ENCODE data around the gene HYLS1.
"Not testable (repeated sequence)": the region's sequence is repeated elsewhere in the genome, so short reads cannot be mapped to it uniquely, and the experiment has no call there.

Gene HYLS1

DNA sequence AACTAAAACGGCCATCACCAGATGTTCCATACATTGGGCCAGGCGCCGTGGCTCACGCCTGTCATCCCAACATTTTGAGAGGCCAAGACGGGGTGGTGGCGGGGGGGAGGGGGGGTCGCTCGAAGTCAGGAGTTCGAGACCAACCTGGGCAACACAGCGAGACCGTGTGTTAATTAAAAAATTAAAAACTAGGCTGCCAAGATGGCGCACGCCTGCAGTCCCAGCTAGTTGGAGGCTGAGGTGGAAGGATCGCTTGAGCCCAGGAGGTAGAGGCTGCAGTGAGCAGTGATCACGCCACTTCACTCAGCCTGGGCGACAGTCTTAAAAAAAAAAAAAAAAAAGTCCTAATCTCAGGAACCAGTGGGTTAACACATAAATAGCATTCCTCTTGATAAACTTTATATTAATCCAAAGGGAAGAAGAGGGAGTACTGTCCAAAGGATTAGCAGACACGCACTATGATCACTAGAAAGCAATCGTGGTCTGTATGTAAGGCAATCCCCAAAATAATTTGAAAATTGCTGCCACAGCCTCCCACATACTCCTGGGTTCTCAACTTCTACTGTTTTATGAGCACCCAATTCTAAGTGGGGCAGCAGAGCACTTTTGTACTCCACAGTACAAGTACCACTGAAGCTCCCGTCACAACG, 14.9 kb downstream of the HYLS1 start:
- H3K4me3 ChIP-seq (ENCODE audit: low read depth, low read length), result peak overlapping the region; percentile 70
- DNase-seq (ENCODE audit: low read depth), result no peak

DNA sequence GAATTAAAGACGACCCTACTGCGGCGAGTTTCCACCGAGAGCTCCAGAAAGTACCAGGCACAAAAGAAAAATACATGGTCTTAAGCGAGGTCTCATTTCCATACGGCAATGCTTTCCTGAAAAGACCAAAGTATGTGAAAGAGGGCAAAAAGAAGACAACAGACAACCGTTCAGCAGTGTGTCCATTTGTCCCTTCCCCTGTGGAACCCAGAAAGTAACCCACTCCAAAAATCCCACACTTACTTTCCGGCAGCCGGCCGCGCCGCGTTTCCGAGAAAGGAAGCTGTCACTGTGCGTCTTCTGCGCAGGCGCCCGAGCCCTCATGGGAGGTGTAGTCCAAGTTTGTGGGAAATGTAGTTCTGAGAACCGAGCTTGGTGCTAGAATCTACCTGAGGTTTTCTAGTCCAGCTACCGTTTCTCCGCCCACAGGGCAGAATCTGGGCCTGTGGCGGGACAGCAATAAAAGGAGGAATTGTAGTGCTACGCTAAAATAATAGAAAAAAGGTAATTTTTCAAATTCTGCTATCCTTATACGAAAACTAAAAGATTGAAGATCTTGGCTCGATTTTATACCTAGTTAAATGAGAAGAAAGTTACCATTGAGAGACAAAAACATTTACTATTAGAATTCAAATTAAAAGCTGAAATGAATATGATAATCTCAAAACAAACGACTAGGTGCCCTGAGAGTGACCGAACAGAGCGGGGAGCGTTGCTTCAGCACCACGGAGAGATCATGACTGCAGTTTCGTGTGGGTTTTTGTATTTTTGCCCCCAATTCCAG, 15.7 kb downstream of the HYLS1 start, which contains the start of gene PUS3:
TSS of gene PUS3 (minus strand) at position 280 of the 784 bp plus-strand sequence. CDS start 6,922 bp downstream, outside the sequence.
- H3K4me3 ChIP-seq (ENCODE audit: low read depth, low read length), result peak within 1 kb of the TSS; percentile 70
- DNase-seq (ENCODE audit: low read depth), result peak; percentile 35

DNA sequence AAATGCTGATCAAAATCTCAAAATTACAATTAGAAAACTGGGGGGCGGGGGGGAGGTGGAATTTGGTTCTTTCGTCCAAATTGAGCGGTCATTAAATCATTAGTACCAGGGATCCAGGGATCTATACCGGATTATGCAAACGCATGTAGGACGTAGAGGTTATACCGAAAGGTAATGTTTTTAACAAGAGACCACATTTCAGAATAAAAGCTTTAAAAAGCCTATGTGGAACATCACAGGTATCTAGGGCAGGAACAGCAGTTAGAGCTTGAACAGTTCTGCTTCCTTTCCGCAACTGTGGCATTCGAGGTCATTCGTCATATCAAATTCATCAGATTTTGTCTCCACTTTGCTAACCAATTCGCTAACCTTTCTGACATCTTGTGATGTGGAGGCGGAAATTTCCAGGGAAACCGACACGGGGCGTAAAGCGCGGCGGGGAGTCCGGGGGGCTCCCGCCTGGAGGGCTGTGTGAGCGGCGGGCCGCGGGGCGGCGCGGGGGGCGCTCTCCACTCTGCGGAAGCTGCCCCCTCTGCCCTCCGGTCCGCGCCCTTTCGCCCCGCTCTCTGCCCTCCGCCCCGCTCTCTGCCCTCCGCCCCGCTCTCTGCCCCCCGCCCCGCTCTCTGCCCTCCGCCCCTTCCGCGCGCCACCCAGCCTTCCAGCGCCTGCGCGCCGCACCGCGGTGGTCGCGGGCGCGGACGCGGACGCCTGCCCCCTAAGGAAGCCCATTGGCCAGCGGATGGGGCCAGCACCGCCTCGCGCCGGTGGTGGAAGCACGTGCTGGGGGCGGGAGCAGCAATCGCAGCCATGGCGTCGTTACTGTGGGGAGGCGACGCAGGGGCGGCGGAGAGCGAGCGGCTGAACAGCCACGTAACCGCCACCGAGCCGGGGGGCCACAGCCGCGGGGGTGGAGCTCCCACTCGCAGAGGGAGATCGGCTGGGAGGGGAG, 16.5 kb downstream of the HYLS1 start, which contains the start of gene DDX25:
TSS of gene DDX25 (plus strand) at position 798 of the 949 bp plus-strand sequence. CDS start at position 808, 10 bp downstream.
- no peak for DNase-seq (ENCODE audit: low read depth)

DNA sequence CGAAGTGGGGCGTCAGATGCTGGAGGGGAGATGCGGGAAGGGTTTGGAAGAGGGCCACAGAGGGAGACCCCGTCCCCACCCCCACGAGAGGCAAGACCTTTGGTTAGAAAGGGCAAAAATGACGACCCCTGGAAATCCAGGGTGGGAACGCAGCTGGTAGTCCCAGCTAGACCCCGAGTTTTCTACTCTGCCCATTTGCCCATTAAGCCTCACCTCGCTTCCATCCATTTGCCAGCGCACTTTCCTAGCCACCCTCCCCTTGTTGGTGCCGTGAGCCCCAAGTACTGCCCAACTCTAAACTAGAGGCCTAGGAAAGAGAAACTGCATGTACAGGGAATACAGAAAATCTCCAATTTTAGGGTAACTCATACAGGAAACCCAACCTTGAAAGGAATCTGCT, 17.2 kb downstream of the HYLS1 start:
- no peak for DNase-seq (ENCODE audit: low read depth)
- H3K4me3 ChIP-seq (ENCODE audit: low read depth, low read length), result peak overlapping the region; percentile 70

More for the DNA sequence above, 16.5 kb downstream of the HYLS1 start, which contains the start of gene DDX25:
- peak within 1 kb of the TSS; percentile 70 for H3K4me3 ChIP-seq (ENCODE audit: low read depth, low read length)

DNA sequence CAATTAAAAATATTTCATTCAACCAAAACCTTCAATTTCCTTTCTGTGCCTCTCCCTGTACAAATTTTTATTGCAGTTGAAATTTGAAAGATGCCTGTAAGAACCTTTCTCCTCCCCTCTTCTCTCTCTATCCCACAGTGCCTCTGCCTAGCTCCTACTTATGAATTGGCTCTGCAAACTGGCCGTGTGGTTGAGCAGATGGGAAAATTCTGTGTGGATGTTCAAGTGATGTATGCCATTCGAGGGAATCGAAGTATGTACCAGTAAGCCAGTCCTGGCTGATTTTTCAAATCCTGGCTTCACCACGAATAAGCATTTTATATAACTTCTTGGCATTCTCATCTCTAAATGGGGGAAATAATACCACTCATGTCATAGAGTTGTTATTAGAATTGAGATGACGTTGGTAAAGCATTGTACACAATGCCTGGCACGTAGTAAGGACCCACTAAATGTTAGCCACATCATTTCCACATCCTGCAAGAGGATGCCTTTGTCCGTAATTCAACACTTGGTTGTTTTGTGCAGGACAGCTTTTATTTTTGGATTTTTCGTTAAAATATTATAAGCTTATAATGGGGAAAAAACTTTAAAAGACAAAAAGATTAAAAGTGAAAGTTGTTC, 22.9 kb downstream of the HYLS1 start:
- H3K4me3 ChIP-seq (ENCODE audit: low read depth, low read length), result no peak overlapping the region
- DNase-seq (ENCODE audit: low read depth), result no peak

DNA sequence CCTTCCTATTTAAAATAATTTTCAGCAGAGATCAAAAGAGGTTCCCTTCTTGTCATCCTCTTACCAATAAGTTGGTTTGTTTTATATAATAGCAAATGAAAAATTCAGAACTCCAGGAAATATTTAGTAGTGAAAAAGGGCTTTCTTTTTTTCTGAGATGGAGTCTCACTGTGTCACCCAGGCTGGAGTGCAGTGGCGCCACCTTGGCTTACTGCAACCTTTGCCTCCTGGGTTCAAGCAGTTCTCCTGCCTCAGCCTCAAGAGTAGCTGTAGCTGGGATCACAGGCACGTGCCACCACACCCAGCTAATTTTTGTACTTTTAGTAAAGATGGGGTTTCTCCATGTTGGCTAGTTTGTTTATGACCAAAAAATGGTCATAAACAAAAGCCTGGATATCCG, 27.1 kb downstream of the HYLS1 start:
- H3K4me3 ChIP-seq (ENCODE audit: low read depth, low read length); DNase-seq (ENCODE audit: low read depth): not testable (repeated sequence)

DNA sequence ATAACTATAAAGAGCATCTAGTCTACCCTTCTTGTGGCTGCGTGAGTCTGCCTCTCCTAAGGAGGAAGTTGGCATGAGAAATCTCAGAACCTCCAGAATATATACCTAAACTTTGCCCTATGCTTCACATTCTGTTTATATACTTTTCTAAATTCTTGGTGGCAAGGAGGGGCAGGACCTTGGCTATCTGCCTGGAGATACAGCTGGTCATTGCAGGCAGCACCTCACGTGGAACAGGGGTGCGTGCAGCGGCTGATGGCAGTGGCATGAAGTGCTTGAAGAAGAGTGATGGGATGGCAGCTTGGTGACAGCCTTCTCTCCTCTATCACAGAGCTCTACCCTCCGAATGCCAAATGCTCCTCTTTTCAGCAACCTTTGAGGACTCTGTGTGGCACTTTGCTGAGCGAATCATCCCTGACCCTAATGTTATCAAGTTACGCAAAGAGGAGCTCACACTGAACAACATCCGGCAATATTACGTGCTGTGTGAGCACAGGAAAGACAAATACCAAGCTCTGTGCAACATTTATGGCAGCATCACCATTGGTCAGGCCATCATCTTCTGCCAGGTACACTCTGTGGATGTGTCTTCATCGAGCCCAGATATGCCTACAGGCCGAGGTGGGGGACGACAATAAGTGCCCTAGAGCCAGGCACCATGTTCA, 29.3 kb downstream of the HYLS1 start:
- H3K4me3 ChIP-seq (ENCODE audit: low read depth, low read length), result no peak overlapping the region
- DNase-seq (ENCODE audit: low read depth), result no peak

DNA sequence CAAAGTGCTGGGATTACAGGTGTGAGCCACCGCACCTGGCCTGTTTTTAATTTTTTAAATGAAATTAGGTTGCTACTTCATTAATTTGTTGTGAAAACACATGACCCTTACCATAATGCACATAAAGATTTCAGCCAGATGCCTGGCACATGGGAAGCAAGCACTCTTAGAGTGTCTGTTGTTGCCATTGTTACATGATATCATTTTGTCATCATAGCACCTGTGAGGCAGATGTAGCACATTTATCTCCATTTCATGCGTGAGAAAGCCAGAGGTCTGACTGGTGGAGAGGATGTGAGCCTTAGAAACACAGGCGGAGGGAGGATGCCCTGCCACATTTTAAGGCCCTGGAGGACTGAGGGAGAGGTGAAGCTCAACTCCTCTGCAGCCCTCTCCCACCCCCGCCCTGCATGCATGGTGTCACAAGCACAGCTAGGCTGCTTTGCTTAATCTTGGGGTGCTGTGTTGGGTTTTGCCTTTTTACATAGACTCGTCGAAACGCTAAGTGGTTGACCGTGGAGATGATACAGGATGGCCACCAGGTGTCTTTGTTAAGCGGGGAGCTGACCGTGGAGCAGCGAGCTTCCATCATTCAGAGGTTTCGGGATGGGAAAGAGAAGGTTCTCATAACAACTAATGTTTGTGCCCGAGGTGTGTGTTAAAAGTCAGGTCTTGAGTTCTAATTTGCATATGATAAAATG, 30.8 kb downstream of the HYLS1 start:
- no peak overlapping the region for H3K4me3 ChIP-seq (ENCODE audit: low read depth, low read length)
- DNase-seq (ENCODE audit: low read depth), result no peak

DNA sequence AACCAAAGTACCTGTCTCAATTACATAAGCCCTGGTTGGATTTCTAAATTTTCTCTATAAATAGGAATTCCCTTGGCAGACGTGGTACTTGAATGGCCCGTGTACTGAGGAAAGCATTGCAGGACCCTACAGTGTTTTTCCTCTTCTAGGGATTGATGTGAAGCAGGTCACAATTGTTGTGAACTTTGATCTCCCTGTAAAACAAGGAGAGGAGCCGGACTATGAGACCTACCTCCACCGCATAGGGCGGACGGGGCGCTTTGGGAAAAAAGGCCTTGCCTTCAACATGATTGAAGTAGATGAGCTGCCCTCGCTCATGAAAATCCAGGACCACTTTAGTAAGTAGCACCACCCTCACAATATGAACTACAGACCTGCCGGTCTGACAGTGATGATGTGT, 33.6 kb downstream of the HYLS1 start:
- no peak overlapping the region for H3K4me3 ChIP-seq (ENCODE audit: low read depth, low read length)

DNA sequence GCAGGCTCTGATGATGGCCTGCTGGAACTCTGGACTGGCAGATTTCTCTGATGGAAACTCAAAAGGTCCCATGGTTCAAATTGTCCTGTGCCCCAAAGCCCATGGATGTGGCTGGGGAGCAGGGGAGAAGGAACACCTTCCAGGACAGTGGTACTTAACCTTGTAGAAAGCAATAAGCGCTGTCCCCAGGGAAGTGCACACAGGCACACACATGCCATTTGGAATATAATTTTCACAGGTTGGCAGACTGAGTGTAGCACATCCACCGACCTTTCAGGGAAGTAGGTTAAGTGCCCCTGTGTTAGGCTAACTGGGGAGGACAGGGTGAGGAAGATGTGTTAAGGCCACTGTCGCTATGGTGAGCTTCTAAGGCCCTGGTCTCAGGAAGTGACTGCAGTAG, 34.7 kb downstream of the HYLS1 start:
- H3K4me3 ChIP-seq (ENCODE audit: low read depth, low read length), result no peak overlapping the region
- no peak for DNase-seq (ENCODE audit: low read depth)

More for the DNA sequence above, 33.6 kb downstream of the HYLS1 start:
- DNase-seq (ENCODE audit: low read depth), result no peak

DNA sequence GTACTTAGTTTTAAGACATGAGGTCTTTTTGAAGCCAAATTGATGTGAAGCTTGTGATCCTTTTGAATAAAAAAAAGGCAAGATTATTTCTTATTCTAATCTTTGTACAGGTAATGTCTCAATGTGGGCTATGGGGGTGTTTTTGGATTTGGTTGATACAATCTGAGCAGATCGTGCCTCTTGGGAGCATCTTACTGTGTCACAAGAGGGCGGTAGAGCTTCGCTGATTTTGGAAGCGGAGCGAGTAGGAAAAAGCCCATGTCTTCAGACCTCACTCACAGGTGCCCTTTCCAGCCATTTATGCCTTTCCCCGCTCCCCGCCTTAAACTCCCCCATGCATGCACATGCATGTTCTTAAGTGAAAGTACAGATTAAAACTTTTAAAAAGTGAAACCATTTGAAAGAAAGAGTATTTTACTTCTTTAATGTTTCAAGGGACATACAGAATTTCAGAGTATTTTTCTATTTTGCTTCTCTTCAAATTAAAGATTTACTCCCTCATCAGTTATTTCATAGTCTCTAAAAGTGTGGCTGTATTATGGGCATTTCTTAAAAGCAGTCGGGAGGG, 35.6 kb downstream of the HYLS1 start:
- DNase-seq (ENCODE audit: low read depth), result peak; percentile 18
- H3K4me3 ChIP-seq (ENCODE audit: low read depth, low read length), result no peak overlapping the region

DNA sequence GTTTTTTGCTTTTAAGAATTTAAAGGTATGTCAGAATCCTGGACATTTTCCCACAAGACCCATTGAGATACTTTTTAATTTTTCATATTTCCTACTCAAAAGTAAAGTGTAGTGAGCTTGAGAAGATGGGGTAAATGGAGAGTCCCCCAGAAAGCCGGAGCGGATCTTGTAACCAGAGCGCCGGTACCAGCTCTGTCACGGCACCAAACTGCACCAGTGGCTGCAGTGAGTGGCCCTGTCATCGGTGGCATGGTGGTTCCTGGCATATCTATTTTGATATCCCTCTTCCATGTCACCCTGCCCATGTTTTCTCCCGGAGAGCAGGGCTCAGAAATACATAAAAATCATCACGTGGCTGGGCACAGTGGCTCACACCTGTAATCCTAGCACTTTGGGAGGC, 36.2 kb downstream of the HYLS1 start:
- DNase-seq (ENCODE audit: low read depth), result no peak
- no peak overlapping the region for H3K4me3 ChIP-seq (ENCODE audit: low read depth, low read length)

DNA sequence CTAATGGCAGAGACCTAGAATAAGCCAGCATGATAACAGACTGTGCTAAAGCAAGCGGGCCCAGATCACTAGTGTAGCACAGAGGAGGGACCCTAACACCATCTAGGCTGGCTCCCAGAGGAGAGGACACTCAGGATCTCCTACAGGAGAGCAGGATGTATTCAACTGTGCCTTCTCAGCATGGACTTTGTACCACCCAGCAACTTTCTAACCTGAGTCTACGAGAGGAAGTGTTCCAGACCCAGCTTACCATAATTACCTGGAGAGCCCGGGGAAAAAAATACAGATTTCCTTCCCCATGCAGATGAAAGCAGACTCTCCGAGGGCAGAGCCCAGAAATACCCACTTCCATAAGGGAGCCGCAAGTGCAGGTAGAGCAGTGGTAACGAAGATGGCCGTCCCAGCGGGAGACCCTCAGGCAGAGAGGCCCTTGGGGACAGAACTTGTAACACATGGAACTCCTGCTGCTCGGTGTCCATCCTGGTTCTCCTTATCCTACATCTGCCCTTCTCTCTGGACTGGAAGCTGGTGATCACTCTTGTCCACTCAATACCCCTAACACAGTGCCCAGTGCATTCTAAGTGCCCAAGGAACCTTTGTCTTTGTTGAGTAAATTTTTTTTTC, 37.0 kb downstream of the HYLS1 start:
- no peak overlapping the region for H3K4me3 ChIP-seq (ENCODE audit: low read depth, low read length)
- no peak for DNase-seq (ENCODE audit: low read depth)

DNA sequence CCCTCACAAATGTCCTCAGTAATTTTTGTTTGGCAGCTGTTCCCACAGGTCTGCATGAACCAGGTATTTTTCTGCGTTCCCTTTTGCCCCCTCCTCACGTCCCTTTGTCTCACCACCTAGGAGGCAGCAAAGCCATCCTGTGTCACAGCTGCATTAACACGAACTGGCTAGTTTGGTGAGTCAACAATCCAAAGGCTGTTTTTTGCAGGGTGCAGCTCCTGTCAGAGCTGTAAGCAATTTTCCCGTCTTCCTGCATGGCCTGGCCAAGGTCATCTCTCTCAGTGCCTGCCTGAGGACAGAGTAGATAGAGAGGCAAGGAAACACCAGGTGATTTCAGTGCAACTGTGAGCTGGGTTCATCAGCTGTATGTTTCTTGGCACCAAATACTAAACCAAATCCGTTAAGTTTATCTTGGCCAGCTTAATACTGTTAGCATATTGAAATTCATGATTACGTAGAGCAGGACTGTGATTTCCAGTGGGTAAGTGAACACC, 37.8 kb downstream of the HYLS1 start:
- DNase-seq (ENCODE audit: low read depth), result no peak
- no peak overlapping the region for H3K4me3 ChIP-seq (ENCODE audit: low read depth, low read length)

DNA sequence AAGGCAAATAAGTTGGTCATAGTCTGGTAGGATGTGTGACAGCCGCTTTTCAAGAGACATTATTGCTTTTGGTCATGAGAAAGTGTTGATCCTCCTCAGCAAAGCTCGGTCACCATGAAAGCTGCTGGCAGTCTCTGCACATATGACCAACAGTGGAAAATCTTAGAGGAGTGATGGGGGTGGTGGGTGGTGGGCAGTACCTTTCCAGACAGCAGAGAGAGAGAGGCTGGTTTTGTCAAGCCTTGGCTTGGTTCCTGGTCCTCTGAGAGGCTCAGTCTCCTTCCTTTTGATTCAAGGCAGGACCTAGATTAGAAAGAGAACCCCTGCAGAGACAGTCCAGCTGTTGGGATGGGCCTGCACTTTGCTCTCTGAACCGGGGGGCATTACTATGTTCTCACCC, 38.3 kb downstream of the HYLS1 start:
- H3K4me3 ChIP-seq (ENCODE audit: low read depth, low read length), result no peak overlapping the region
- no peak for DNase-seq (ENCODE audit: low read depth)

DNA sequence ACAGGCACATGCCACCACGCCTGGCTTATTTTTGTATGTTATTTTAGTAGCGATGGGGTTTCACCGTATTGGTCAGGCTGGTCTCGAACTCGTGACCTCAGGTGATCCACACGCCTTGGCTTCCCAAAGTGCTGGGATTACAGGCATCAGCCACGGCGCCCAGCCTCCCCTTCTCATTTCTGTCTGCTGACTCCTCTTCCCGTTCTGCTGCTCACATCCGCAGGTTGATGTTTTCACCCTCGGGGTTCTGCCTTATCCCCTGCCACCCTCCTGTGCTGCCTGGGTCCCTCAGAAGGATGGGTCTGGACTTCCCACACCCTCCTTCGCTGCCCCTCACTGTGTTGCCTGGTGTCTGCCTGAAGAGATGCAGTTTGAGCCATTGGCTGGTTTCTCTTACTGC, 39.2 kb downstream of the HYLS1 start:
- H3K4me3 ChIP-seq (ENCODE audit: low read depth, low read length), result no peak overlapping the region
- DNase-seq (ENCODE audit: low read depth), result no peak

DNA sequence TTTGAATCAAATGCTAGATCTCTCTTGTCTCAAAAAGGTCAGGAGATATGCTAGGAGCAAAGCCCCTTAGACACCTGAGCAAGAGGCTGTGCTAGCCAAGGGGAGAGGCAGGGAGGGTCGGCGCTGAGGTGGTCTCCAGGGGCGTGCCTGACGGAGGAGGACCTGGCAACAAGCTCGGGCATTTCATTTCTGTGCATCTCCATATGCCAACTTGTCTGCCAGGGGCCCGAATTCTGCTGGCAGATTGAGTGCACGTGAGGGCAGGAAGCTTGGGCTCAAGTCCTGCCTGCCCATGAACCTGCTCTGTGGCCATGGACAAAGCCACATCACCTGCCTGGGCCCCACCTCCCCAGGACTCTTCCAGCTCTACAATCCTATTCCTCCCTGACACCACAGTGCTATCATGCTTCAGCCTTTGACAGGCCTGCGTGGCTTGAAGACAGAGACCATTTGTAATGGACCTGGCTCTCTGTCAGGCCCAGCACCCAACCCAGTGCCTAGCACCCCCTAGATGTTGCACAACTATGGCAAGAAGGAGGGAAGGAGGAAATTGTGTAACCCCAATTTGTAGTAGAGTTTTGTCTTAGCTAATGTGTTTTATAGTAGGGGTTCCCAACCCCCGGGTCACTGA, 42.1 kb downstream of the HYLS1 start:
- DNase-seq (ENCODE audit: low read depth), result no peak
- H3K4me3 ChIP-seq (ENCODE audit: low read depth, low read length), result no peak overlapping the region

Data from skeletal muscle cell (primary cell).